ENCODE measurements around the gene PA2G4. TPM values are rescaled to one million over a fixed set of nuclear protein-coding genes. Genes with fewer than 3 reads are reported as not detected.

The PA2G4 gene
- total and polyA plus RNA-seq, 10 of the 15 experiments (the other 5 are each of a cell fraction or from before 2014, with no cell fraction given), result 148 to 514 (median 406) TPM

GRCh38 chr12:56151672-56152131 lies 47.3 kb downstream of the PA2G4 start:
- RAD21 ChIA-PET (ENCODE audit: unreplicated experiment), result interaction anchor here (0.5 to 1.9 kb wide), 4 partner anchors 24 to 162 kb away, joined by 3 to 10 read pairs (median 8); partner anchors contain the start of genes ESYT1, SMARCC2 and ZC3H10
- peak; percentile 38; the same call in 1 of the 2 replicates for TF ChIP-seq MXI1 (IDR thresholded peaks at IDR 0.05; ENCODE audit: low read depth, low read length)
- peak; percentile 46; the same call in 1 of the 2 replicates for TF ChIP-seq POLR2A (IDR thresholded peaks at IDR 0.05; ENCODE audit: low read depth, low read length)
- TF ChIP-seq HDGF (IDR thresholded peaks at IDR 0.05), result 0 out of 2 replicates have a peak, but pooled peaks have one; percentile 17
- no peak for TF ChIP-seq RCOR1 (conservative IDR thresholded peaks at IDR 0.05; ENCODE audit: low read depth, low read length)
- TF ChIP-seq EED (IDR thresholded peaks at IDR 0.05; ENCODE audit: low read depth), result 0 out of 2 replicates have a peak, but pooled peaks have one; percentile 8
- TF ChIP-seq, protein P1, sequence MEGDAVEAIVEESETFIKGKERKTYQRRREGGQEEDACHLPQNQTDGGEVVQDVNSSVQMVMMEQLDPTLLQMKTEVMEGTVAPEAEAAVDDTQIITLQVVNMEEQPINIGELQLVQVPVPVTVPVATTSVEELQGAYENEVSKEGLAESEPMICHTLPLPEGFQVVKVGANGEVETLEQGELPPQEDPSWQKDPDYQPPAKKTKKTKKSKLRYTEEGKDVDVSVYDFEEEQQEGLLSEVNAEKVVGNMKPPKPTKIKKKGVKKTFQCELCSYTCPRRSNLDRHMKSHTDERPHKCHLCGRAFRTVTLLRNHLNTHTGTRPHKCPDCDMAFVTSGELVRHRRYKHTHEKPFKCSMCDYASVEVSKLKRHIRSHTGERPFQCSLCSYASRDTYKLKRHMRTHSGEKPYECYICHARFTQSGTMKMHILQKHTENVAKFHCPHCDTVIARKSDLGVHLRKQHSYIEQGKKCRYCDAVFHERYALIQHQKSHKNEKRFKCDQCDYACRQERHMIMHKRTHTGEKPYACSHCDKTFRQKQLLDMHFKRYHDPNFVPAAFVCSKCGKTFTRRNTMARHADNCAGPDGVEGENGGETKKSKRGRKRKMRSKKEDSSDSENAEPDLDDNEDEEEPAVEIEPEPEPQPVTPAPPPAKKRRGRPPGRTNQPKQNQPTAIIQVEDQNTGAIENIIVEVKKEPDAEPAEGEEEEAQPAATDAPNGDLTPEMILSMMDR (IDR thresholded peaks at IDR 0.05 in 2 of 3, conservative IDR thresholded peaks at IDR 0.05 in 1 of 3; ENCODE audit: control insufficient read depth in 2 of 3, extremely low read depth in 1 of 3, insufficient read depth in 1 of 3, low read depth in 3 of 3, low read length in 3 of 3), result peak in 2 of 3 experiments; percentile 57 to 60; a peak in 5 of 6 replicates
- TF ChIP-seq, protein P2, sequence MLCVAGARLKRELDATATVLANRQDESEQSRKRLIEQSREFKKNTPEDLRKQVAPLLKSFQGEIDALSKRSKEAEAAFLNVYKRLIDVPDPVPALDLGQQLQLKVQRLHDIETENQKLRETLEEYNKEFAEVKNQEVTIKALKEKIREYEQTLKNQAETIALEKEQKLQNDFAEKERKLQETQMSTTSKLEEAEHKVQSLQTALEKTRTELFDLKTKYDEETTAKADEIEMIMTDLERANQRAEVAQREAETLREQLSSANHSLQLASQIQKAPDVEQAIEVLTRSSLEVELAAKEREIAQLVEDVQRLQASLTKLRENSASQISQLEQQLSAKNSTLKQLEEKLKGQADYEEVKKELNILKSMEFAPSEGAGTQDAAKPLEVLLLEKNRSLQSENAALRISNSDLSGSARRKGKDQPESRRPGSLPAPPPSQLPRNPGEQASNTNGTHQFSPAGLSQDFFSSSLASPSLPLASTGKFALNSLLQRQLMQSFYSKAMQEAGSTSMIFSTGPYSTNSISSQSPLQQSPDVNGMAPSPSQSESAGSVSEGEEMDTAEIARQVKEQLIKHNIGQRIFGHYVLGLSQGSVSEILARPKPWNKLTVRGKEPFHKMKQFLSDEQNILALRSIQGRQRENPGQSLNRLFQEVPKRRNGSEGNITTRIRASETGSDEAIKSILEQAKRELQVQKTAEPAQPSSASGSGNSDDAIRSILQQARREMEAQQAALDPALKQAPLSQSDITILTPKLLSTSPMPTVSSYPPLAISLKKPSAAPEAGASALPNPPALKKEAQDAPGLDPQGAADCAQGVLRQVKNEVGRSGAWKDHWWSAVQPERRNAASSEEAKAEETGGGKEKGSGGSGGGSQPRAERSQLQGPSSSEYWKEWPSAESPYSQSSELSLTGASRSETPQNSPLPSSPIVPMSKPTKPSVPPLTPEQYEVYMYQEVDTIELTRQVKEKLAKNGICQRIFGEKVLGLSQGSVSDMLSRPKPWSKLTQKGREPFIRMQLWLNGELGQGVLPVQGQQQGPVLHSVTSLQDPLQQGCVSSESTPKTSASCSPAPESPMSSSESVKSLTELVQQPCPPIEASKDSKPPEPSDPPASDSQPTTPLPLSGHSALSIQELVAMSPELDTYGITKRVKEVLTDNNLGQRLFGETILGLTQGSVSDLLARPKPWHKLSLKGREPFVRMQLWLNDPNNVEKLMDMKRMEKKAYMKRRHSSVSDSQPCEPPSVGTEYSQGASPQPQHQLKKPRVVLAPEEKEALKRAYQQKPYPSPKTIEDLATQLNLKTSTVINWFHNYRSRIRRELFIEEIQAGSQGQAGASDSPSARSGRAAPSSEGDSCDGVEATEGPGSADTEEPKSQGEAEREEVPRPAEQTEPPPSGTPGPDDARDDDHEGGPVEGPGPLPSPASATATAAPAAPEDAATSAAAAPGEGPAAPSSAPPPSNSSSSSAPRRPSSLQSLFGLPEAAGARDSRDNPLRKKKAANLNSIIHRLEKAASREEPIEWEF (IDR thresholded peaks at IDR 0.05; ENCODE audit: insufficient replicate concordance, low read depth, low read length), result no peak
- TF ChIP-seq RB1 (IDR thresholded peaks at IDR 0.05; ENCODE audit: borderline replicate concordance), result no peak
- 0 out of 2 replicates have a peak, but pooled peaks have one; percentile 31 for TF ChIP-seq MTA3 (IDR thresholded peaks at IDR 0.05; ENCODE audit: borderline replicate concordance, low read length)
- TF ChIP-seq CREB1 (IDR thresholded peaks at IDR 0.05; ENCODE audit: low read depth), result 0 out of 2 replicates have a peak, but pooled peaks have one; percentile 17
- 0 out of 2 replicates have a peak, but pooled peaks have one; percentile 13 for TF ChIP-seq PKNOX1 (IDR thresholded peaks at IDR 0.05)
- TF ChIP-seq YY1 (IDR thresholded peaks at IDR 0.05; ENCODE audit: low read depth, low read length), result peak; percentile 5; the same call in 1 of the 2 replicates
- H3K9ac ChIP-seq (ENCODE audit: control insufficient read depth, insufficient read depth, low read length), result peak overlapping the region; percentile 95
- peaks cover 15% of the 10 kb centered on the region for H3K4me1 ChIP-seq (ENCODE audit: control insufficient read depth, insufficient read depth, low read length)
- no peaks in the 10 kb centered on the region for H3K9me3 ChIP-seq (replicated peaks; ENCODE audit: control insufficient read depth, insufficient read depth, low read length)
- H3K4me2 ChIP-seq (ENCODE audit: control insufficient read depth, insufficient read depth), result peak overlapping the region; percentile 97
- WGBS (ENCODE audit: insufficient coverage, insufficient replicate concordance, low lambda C conversion rate, missing lambda C conversion rate), result 4% methylated on average over 12 of the region's 12 CpGs
- peaks cover 18% of the 10 kb centered on the region for H3K79me2 ChIP-seq (ENCODE audit: control insufficient read depth, insufficient read depth, low read length)
- ATAC-seq (peak; percentile 87), DNase-seq (ENCODE audit: low read depth, low spot score) (no peak), FAIRE-seq (peak; percentile 93)
- H4K20me1 ChIP-seq (ENCODE audit: control insufficient read depth, insufficient read depth), result no peaks in the 10 kb centered on the region
- peak overlapping the region; percentile 84 for H2AFZ ChIP-seq (ENCODE audit: control insufficient read depth, low read depth, low read length)
- CTCF ChIA-PET, result interaction anchor here (0.6 to 2.3 kb wide), 6 partner anchors 12 to 927 kb away, joined by 3 to 8 read pairs (median 3); partner anchors contain the start of genes NEMP1, SMARCC2 and ZC3H10
- in situ Hi-C loops (cut with MboI) (no loop called here), intact Hi-C loops (cut with micrococcal nuclease; ENCODE audit: unreplicated experiment) (loop anchor here (1.0 to 5.0 kb wide), 2 partner anchors 25 to 34 kb away; partner anchors contain the start of genes RPL41 and ZC3H10)
- SMC1A ChIA-PET (ENCODE audit: uncharacterized antibody, unreplicated experiment), result interaction anchor here (0.7 to 1.4 kb wide), 4 partner anchors 8 to 33 kb away, joined by 3 to 6 read pairs (median 5); partner anchors contain the start of genes ESYT1 and ZC3H10
- H3K36me3 ChIP-seq (ENCODE audit: control insufficient read depth in 2 of 2, insufficient read depth in 2 of 2, low read length in 1 of 2), result peaks cover 0 to 4% of the 10 kb centered on the region in 2 experiments; a peak in 1 of 4 replicates
- peak overlapping the region; percentile 95 for H3K27ac ChIP-seq (ENCODE audit: control insufficient read depth, insufficient read depth)
- POLR2A ChIA-PET, result interaction anchor here (0.6 to 2.0 kb wide), 12 partner anchors 10 to 148 kb away, joined by 3 to 17 read pairs (median 3); partner anchors contain the start of genes ESYT1, RNF41, RPL41 and ZC3H10
- H3K27me3 ChIP-seq (replicated peaks in 1 of 2; ENCODE audit: control insufficient read depth in 2 of 2, insufficient read depth in 2 of 2, low read length in 1 of 2), result no peaks in the 10 kb centered on the region
- H3K4me3 ChIP-seq, result peak overlapping the region; percentile 84
- TSS peak; percentile 95 for BruUV-seq (replicated peaks)
